H1 (cell line): ENCODE data around the gene POLDIP3. TPM values are rescaled to one million over a fixed set of nuclear protein-coding genes. Genes with fewer than 3 reads are reported as not detected.

Experiments
- ATF2 ChIP-seq: IDR thresholded peaks from 2 replicates; pipeline ENCODE4 v1.6.1; 2012; ENCODE audit warnings: low read length, inconsistent platforms
- CHD7 ChIP-seq: fragments of 300-600 bp; sonication (generic); IDR thresholded peaks from 2 replicates; pipeline ENCODE4 v1.7.1; 2012; ENCODE audit warnings: low read length, moderate library complexity, mild to moderate bottlenecking, inconsistent platforms; ENCODE audit not compliant: insufficient replicate concordance
- E2F6 ChIP-seq: IDR thresholded peaks from 2 replicates; pipeline ENCODE4 v1.6.1; 2012; ENCODE audit warnings: inconsistent platforms
- FOSL1 ChIP-seq: IDR thresholded peaks from 2 replicates; pipeline ENCODE4 v1.6.1; 2011; ENCODE audit warnings: mild to moderate bottlenecking, low read depth, low read length, moderate library complexity; ENCODE audit not compliant: insufficient read depth
- JUND ChIP-seq: IDR thresholded peaks from 2 replicates; pipeline ENCODE4 v1.6.1; 2011; ENCODE audit warnings: mild to moderate bottlenecking, improper control_type of control experiment, low read length
- KDM1A ChIP-seq: fragments of 200-600, 300-600 bp; sonication (generic); IDR thresholded peaks from 2 replicates; pipeline ENCODE4 v1.7.1; 2016; ENCODE audit warnings: mild to moderate bottlenecking, low read length, borderline replicate concordance
- NRF1 ChIP-seq: IDR thresholded peaks from 2 replicates; pipeline ENCODE4 v1.6.1; 2011; ENCODE audit warnings: mild to moderate bottlenecking, low read depth, low read length, improper control_type of control experiment
- RXRA ChIP-seq: IDR thresholded peaks from 2 replicates; pipeline ENCODE4 v1.6.1; 2011; ENCODE audit warnings: low read depth, mild to moderate bottlenecking, low read length, moderate library complexity; ENCODE audit not compliant: insufficient read depth
- ZNF274 ChIP-seq: IDR thresholded peaks from 2 replicates; pipeline ENCODE4 v1.7.0; 2012; ENCODE audit warnings: low read length, borderline replicate concordance; ENCODE audit errors: extremely low read depth
- polyA plus RNA-seq, 7 experiments: library from polyadenylated mRNA; depleted of rRNA in 3 of 7; stranded (reverse) in 5 of 7; unstranded in 2 of 7; fragments of >200 nt in 5 of 7; fragments of 200-250 nt in 2 of 7; gene quantifications; 1 replicate in 5 of 7; 2 replicates in 1 of 7; 4 replicates in 1 of 7; pipeline versions ENCODE4 v1.2.1 to v1.2.3, GENCODE V29; 2011 to 2013; ENCODE audit warnings: missing spikeins in 2 of 7, mixed read lengths in 2 of 7
- total RNA-seq: library from RNA; stranded (reverse); fragmentation: NEBNext Ultra II Directional; extraction: Animal tissue kit (Norgen Biotek cat#: 25700); gene quantifications from 2 replicates; pipeline ENCODE4 v1.2.1, GENCODE V29; 2021

Gene POLDIP3
- total and polyA plus RNA-seq, 2 of the 8 experiments (the other 6 are each of a cell fraction or from before 2014, with no cell fraction given) = 43.5 to 84.6 TPM

- no peak for TF ChIP-seq ATF2
- TF ChIP-seq RXRA = no peak
- no peak for TF ChIP-seq NRF1
- no peak for TF ChIP-seq CHD7
- no peak for TF ChIP-seq FOSL1
- TF ChIP-seq ZNF274 = no peak
- TF ChIP-seq KDM1A = no peak
- TF ChIP-seq JUND = no peak
- no peak for TF ChIP-seq E2F6
Measured at GRCh38 chr22:42637555-42637954, 22.9 kb upstream of the POLDIP3 start (continued).
